ENCODE results near the gene OTOP3. TPM values are rescaled to one million over a fixed set of nuclear protein-coding genes. Genes with fewer than 3 reads are reported as not detected.

The OTOP3 gene
- total and polyA plus RNA-seq, 2 experiments from 2014 or later: not detected

GRCh38 chr17:74949455-74950115, 13.9 kb downstream of the OTOP3 start:
- H3K9me2 ChIP-seq (ENCODE audit: insufficient read depth): no peaks in the 10 kb centered on the region
- peaks cover 9% of the 10 kb centered on the region; the same call in 2 of the 3 replicates for H3K4me1 Mint-ChIP-seq
- H3K9me3 Mint-ChIP-seq: no peaks in the 10 kb centered on the region
- H3K27ac Mint-ChIP-seq: no peak overlapping the region
- H3K27me3 Mint-ChIP-seq (ENCODE audit: insufficient read depth, low read depth, poor library complexity): peaks cover 8% of the 10 kb centered on the region
- H3K4me1 ChIP-seq (ENCODE audit: insufficient read depth): peaks cover 5% of the 10 kb centered on the region; the same call in 1 of the 2 replicates
- no peak overlapping the region for H2AFZ ChIP-seq
- TF ChIP-seq, protein P1, sequence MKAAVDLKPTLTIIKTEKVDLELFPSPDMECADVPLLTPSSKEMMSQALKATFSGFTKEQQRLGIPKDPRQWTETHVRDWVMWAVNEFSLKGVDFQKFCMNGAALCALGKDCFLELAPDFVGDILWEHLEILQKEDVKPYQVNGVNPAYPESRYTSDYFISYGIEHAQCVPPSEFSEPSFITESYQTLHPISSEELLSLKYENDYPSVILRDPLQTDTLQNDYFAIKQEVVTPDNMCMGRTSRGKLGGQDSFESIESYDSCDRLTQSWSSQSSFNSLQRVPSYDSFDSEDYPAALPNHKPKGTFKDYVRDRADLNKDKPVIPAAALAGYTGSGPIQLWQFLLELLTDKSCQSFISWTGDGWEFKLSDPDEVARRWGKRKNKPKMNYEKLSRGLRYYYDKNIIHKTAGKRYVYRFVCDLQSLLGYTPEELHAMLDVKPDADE (IDR thresholded peaks at IDR 0.05): no peak
- no peak for TF ChIP-seq ZNF462 (CRISPR knock-in tag; IDR thresholded peaks at IDR 0.05)
- no peak for TF ChIP-seq EZH2phosphoT487 (IDR thresholded peaks at IDR 0.05; ENCODE audit: unreplicated experiment)
- TF ChIP-seq, protein P2, sequence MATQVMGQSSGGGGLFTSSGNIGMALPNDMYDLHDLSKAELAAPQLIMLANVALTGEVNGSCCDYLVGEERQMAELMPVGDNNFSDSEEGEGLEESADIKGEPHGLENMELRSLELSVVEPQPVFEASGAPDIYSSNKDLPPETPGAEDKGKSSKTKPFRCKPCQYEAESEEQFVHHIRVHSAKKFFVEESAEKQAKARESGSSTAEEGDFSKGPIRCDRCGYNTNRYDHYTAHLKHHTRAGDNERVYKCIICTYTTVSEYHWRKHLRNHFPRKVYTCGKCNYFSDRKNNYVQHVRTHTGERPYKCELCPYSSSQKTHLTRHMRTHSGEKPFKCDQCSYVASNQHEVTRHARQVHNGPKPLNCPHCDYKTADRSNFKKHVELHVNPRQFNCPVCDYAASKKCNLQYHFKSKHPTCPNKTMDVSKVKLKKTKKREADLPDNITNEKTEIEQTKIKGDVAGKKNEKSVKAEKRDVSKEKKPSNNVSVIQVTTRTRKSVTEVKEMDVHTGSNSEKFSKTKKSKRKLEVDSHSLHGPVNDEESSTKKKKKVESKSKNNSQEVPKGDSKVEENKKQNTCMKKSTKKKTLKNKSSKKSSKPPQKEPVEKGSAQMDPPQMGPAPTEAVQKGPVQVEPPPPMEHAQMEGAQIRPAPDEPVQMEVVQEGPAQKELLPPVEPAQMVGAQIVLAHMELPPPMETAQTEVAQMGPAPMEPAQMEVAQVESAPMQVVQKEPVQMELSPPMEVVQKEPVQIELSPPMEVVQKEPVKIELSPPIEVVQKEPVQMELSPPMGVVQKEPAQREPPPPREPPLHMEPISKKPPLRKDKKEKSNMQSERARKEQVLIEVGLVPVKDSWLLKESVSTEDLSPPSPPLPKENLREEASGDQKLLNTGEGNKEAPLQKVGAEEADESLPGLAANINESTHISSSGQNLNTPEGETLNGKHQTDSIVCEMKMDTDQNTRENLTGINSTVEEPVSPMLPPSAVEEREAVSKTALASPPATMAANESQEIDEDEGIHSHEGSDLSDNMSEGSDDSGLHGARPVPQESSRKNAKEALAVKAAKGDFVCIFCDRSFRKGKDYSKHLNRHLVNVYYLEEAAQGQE (IDR thresholded peaks at IDR 0.05; ENCODE audit: unreplicated experiment): no peak
- no peak for TF ChIP-seq CTCF (conservative IDR thresholded peaks at IDR 0.05; ENCODE audit: low read depth in 2 of 2)
- no peak for TF ChIP-seq ZNF114 (CRISPR knock-in tag; IDR thresholded peaks at IDR 0.05)
- no peak overlapping the region for H3K27ac ChIP-seq (ENCODE audit: low read depth)
- DNase-seq (ENCODE audit: low spot score) (no peak), ATAC-seq (no peak)
- H3K27me3 ChIP-seq (ENCODE audit: insufficient read depth): no peaks in the 10 kb centered on the region
- H3K79me2 ChIP-seq (replicated peaks; ENCODE audit: insufficient read depth): no peaks in the 10 kb centered on the region
- H3F3A ChIP-seq (replicated peaks; ENCODE audit: low read depth): no peaks in the 10 kb centered on the region
- no peak overlapping the region for H3K4me2 ChIP-seq
- H3K36me3 Mint-ChIP-seq (ENCODE audit: low read depth): no peaks in the 10 kb centered on the region
- no peak overlapping the region for H3K4me3 ChIP-seq
- H3K36me3 ChIP-seq (ENCODE audit: insufficient read depth): no peaks in the 10 kb centered on the region
- no peak overlapping the region for H3K4me3 Mint-ChIP-seq
- no peaks in the 10 kb centered on the region for H4K20me1 ChIP-seq (replicated peaks; ENCODE audit: insufficient read depth)

Measured in GM23338 (cell line).